Cortex of kidney (tissue), 1 donor: Measurements from ENCODE around the gene SUMO2.
"Not testable (repeated sequence)": the region's sequence is repeated elsewhere in the genome, so short reads cannot be mapped to it uniquely, and the experiment has no call there.

Experiments
- DNase-seq: peaks from one replicate; lab custom pipeline; 2025; lab: John Stamatoyannopoulos, UW

Gene SUMO2

GRCh38 chr17:75181608-75182318, 996 bp downstream of the SUMO2 start:
- no peak for DNase-seq

GRCh38 chr17:75181110-75181509, 1.6 kb downstream of the SUMO2 start:
- DNase-seq = no peak

DNA sequence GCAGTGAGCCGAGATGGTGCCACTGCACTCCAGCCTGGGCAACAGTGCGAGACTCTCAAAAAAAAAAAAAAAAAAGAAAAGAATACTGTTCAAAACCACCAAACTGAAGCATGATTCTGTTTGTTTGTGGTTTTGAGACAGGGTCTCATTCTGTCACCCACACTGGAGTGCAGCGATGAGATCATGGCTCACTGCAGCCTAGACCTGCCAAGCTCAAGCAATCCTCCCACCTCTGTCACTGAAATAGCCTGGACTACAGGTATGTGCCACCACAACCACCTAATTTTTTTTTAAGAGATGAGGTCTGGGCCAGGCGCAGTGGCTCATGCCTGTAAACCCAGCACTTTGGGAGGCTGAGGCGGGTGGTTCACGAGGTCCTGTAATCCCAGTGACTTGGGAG, 4.3 kb downstream of the SUMO2 start:
- no peak for DNase-seq

GRCh38 chr17:75176625-75177024, 6.1 kb downstream of the SUMO2 start:
- DNase-seq = no peak

- no peak for DNase-seq
Measured at GRCh38 chr17:75174996-75175395, 7.8 kb downstream of the SUMO2 start.

GRCh38 chr17:75173526-75173925, 9.2 kb downstream of the SUMO2 start:
- DNase-seq = no peak

DNA sequence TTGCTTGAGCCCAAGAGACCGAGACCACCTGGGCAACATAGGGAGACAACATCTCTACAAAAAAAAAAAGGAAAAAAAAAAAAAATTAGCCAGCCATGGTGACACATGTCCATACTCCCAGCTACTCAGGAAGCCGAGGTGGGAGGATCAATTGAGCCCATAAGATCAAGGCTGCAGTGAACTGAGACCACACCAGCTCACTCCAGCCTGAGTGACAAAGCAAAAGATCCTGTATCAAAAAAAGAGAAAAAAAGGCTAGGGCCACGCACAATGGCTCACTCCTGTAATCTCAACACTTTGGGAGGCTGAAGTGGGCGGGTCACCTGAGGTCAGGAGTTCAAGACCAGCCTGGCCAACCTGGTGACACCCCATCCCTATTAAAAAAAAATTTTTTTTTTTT, 13.8 kb downstream of the SUMO2 start:
- DNase-seq = no peak

- DNase-seq = not testable (repeated sequence)
Measured at GRCh38 chr17:75164606-75165005, 18.2 kb downstream of the SUMO2 start.

DNA sequence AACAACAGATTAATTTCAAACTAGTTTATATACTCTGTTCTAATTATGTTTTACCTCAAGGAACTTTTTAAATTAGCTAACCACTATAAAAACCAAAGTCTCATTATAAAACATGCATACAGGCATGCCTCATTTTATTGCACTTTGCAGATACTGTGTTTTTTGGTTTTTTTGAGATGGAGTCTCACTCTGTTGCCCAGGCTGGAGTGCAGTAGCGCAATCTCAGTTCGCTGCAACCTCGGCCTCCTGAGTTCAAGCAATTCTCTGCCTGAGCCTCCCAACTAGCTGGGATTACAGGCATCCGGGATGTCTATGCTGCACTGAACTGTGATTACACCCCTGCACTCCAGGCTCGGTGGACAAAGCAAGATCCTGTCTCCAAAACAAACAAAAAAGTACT, 19.7 kb downstream of the SUMO2 start:
- DNase-seq = no peak

DNA sequence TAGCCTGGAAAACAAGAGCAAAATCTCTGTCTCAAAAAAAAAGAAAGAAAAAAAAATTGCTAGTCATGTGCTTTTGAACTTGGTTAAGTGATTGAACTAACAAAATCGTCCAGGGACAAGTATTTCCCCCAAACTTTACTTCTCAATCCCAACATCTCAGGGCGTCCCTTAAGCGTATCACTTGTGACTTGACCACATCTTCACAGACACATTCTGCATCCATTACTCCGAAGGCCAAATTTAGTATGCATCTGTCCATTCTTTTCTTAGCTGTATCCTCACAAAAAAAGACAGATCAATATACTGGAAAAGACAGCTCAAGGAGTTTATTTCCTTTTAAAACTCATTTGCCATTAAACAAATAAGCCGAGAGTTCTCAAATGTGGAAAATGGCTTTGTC, 22.5 kb downstream of the SUMO2 start:
- no peak for DNase-seq

- no peak for DNase-seq
Measured at GRCh38 chr17:75159196-75160031, 23.3 kb downstream of the SUMO2 start.

DNA sequence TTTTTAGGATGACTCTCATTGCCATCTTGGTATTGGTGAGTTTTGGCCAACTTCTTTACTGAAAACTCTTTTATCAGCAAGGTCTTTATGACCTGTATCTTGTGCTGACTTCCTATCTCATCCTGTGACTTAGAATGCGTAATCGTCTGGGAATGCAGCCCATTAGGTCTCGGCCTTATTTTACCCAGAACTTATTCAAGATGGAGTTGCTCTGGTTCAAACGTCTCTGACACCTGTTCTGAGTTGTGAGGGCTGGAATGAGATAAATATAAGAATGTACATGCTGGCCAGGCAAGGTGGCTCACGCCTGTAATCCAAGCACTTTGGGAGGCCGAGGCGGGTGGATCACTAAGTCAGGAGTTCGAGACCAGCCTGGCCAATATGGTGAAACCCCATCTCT, 24.3 kb downstream of the SUMO2 start:
- not testable (repeated sequence) for DNase-seq

DNA sequence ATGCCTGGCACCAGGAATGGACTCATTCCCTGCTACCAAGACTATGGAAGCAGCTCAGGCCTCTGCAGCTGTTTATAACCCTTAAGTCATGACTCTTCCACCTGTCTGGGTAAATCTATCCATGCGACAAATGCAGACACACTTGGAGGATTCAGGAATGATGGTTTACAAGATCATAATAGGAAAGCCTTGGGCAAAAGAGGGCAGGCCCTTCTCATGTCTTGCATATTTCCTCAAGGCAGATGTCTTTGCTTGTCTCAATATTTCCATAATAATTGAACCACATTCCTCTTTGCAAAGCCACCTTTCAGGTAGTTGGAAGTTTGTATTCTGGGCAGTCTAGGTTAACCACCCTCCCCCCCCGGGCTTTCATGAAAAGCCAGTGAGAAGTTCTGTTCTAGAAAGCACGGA, 27.6 kb downstream of the SUMO2 start:
- DNase-seq = no peak

GRCh38 chr17:75154195-75155106, 28.3 kb downstream of the SUMO2 start, which contains the start of gene JPT1:
JPT1 (minus strand) TSS chr17:75154512; CDS start chr17:75154397, 115 bp downstream.
- no peak for DNase-seq

DNA sequence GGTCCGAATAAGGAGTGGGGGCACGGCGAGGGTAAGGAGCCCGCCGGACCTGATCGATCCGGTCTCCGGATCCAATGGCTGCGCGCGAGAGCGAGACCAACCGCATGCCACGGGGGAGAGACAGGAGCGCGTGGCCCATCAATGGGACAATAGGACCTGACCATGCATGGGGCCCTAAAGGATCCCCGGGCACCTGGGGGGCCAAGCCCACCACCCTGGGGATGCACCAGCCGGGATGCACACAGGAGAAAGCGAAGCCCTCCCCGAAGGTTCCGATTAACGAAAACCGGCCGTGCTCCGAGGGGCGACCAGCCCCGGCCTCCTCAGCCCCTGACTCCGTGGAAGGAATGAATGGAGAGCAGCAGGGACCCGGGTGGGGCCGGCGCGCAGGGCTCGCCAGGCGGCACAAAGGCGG, 29.0 kb downstream of the SUMO2 start:
- DNase-seq = no peak

DNA sequence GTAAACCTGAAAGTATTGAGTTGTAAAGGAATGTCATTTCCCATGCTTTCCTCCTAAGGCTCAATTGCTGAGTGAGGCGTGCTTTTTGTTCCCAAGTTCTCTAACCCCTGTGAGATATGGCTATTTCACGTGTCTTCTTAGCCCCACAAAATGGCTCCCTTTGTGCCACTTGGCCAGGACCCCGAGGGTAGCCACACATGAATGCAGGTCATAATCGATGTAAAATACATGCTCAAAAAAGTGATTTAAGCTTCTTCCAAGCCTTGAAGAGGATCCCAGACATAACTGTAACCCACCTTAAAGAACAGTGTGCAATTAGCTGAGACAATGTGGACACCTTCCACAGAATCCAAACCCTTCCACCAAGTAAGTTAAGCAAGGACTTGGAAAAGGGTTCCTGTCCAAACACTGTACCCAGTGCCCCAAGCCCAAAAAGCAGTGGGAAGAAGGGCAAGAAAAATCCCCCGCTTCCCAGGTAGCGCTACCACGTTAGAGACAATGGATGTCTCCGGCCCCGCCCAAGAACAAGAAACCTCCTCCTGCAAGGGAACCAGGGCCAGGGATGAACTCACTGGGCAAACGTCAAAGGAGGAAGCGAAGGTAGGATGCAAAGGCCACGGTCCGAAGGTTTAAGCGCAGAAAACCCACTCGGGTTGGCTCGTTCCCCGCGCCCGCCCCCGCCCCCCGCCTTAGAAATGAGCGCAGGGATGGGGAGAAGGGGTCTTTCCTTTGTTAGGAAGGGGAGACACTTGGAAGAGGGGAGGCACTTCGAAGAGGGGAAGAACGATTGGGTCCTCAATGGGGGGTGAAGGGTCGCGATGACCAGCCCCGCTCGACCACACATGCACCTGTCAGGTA, 29.6 kb downstream of the SUMO2 start:
- no peak for DNase-seq

GRCh38 chr17:75152523-75152921, 30.2 kb downstream of the SUMO2 start:
- no peak for DNase-seq

GRCh38 chr17:75151930-75152329, 30.8 kb downstream of the SUMO2 start:
- DNase-seq = no peak

- no peak for DNase-seq
Measured at GRCh38 chr17:75147878-75148546, 34.7 kb downstream of the SUMO2 start.

DNA sequence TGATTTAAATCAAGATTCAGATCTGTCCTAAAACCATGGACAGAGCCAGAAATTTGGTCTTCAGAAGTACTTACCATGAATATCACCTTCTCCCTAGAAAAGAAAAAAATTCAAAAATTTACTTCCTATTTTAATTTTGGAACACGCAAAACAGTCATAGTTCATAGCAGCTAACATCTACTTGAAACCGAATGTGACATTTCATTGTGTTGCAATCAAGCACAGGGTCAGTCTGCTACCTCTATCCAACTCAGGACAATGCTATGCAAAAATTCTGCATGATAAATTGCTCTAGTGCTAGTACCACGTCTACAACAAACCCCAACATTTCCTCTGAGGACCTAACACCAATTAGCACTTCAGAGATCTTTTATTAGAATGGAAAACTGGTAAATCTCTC, 36.2 kb downstream of the SUMO2 start:
- DNase-seq = no peak
